Measurements from ENCODE around the gene EFCAB8. TPM values are rescaled to one million over a fixed set of nuclear protein-coding genes. Genes with fewer than 3 reads are reported as not detected.
A peak's percentile ranks its signal among the peaks of the same experiment; 100 is the strongest.
"Not testable (repeated sequence)": the region's sequence is repeated elsewhere in the genome, so short reads cannot be mapped to it uniquely, and the experiment has no call there.

EFCAB8 gene
- polyA plus RNA-seq, 4 donors: 0.01 to 0.38 (median 0.22) TPM; not detected in 1

GRCh38 chr20:32969356-32970114 is 110.8 kb downstream of the EFCAB8 start:
- no peak overlapping the region for H3K4me3 ChIP-seq (ENCODE audit: low read depth in 1 of 3, low read length in 3 of 3)
- DNase-seq: no peak

DNA sequence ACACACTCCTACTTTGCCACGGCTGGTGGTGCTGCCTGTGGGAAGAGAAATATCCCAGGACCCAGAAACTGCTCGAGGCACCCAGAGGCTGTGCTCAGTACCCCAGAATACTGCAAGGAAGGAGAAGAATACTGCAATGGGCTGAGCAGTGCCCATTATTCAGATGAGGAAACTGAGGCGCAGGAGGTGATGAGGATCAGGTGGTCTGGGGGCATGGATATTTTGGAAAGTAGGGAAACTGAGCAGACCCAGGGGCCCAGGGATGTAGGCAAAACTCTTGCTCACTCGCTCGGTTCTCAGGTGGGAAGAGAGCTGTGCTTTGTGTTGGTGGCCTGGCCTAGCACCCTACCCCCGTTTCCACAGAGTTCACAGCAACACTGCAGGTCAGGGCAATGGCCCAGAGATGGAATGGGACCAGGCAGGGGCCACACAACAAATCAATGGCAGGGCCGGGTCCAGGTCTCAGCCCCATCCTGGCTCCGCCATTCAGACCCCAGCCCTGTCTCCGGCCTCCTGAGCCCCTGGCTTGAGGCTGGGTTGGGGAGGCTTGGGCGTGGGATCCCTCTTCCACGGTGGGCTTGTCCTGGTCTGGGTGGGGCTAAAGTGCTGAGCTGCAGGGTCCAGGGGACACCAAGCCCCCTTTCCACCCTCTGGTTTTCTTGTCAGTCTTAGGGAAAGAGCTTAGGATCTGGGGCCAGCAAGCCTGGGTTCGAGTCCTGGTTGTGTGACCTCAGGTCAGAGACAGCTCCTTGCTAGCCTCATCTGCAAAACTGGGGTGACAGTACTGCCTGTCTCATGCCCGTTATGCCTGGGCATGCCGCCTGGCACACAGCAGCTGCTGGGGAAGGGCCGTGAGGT is 111.6 kb downstream of the EFCAB8 start:
- Histone ChIP-seq H3K9me3 (ENCODE audit: control insufficient read depth in 2 of 2, insufficient read depth in 1 of 2, low read depth in 1 of 2, low read length in 1 of 2) (no peaks in the 10 kb centered on the region), H3K4me1 (ENCODE audit: control insufficient read depth in 3 of 3, insufficient read depth in 2 of 3, low read depth in 1 of 3, low read length in 2 of 3) (no peaks in the 10 kb centered on the region), H3K4me3 (ENCODE audit: low read depth in 1 of 3, low read length in 3 of 3) (no peak overlapping the region), H3K27me3 (ENCODE audit: control insufficient read depth in 3 of 3, insufficient read depth in 3 of 3, low read length in 3 of 3) (no peaks in the 10 kb centered on the region), H3K36me3 (ENCODE audit: control insufficient read depth in 3 of 3, insufficient read depth in 2 of 3, low read depth in 1 of 3, low read length in 3 of 3) (no peaks in the 10 kb centered on the region), H3K27ac (ENCODE audit: low read depth in 1 of 3, low read length in 2 of 3) (peak overlapping the region in 2 of 3 donors; percentile 42 to 74)
- 76 to 92% (median 85%) methylated on average over 14 to 15 of the region's 15 CpGs for WGBS, 3 donors
- no peak for FAIRE-seq
- DNase-seq: no peak

More at GRCh38 chr20:32969356-32970114, 110.8 kb downstream of the EFCAB8 start:
- no peaks in the 10 kb centered on the region for H3K4me1 ChIP-seq (ENCODE audit: control insufficient read depth in 3 of 3, insufficient read depth in 2 of 3, low read depth in 1 of 3, low read length in 2 of 3)
- peak overlapping the region in 2 of 3 donors; percentile 18 to 21 for H3K27ac ChIP-seq (ENCODE audit: low read depth in 1 of 3, low read length in 2 of 3)
- no peaks in the 10 kb centered on the region for H3K36me3 ChIP-seq (ENCODE audit: control insufficient read depth in 3 of 3, insufficient read depth in 2 of 3, low read depth in 1 of 3, low read length in 3 of 3)
- H3K27me3 ChIP-seq (ENCODE audit: control insufficient read depth in 3 of 3, insufficient read depth in 3 of 3, low read length in 3 of 3): no peaks in the 10 kb centered on the region
- WGBS, 3 donors: 72 to 88% (median 79%) methylated on average over 13 of the region's 13 CpGs
- H3K9me3 ChIP-seq (ENCODE audit: control insufficient read depth in 2 of 2, insufficient read depth in 1 of 2, low read depth in 1 of 2, low read length in 1 of 2): no peaks in the 10 kb centered on the region
- no peak for FAIRE-seq

- no peaks in the 10 kb centered on the region for H3K9me3 ChIP-seq (ENCODE audit: control insufficient read depth in 2 of 2, insufficient read depth in 1 of 2, low read depth in 1 of 2, low read length in 1 of 2)
- H3K36me3 ChIP-seq (ENCODE audit: control insufficient read depth in 3 of 3, insufficient read depth in 2 of 3, low read depth in 1 of 3, low read length in 3 of 3): no peaks in the 10 kb centered on the region
- H3K4me1 ChIP-seq (ENCODE audit: control insufficient read depth in 3 of 3, insufficient read depth in 2 of 3, low read depth in 1 of 3, low read length in 2 of 3): no peaks in the 10 kb centered on the region
- WGBS, 3 donors: 86 to 96% (median 89%) methylated on average over 2 of the region's 2 CpGs
- peak overlapping the region in 2 of 3 donors; percentile 42 to 74 for H3K27ac ChIP-seq (ENCODE audit: low read depth in 1 of 3, low read length in 2 of 3)
- DNase-seq (no peak), FAIRE-seq (no peak)
- H3K4me3 ChIP-seq (ENCODE audit: low read depth in 1 of 3, low read length in 3 of 3): no peak overlapping the region
- H3K27me3 ChIP-seq (ENCODE audit: control insufficient read depth in 3 of 3, insufficient read depth in 3 of 3, low read length in 3 of 3): no peaks in the 10 kb centered on the region
Observed at GRCh38 chr20:32970973-32971300, 112.2 kb downstream of the EFCAB8 start.

DNA sequence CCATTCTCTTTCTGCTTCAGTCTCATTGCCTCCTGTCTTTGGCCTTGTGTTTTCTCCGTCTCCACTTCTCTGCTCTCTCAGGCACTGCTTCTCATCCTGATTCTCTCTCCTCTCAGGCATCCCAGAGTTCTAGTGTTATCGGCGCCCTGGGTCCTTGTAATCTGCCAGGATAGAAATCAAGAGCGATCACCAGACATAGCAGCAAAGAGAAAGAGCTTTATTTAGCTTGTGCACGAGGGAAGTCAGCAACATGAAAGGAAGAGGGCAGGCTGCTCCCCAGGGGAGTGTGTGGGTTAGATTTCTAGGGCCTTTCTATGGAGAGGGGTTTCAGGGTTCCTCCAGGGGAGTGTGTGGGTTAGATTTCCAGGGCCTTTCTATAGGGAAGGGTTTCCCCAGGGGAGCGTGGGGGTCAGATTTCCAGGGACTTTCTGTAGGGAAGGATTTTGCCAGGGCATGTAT is 113.0 kb downstream of the EFCAB8 start:
- no peaks in the 10 kb centered on the region for H3K36me3 ChIP-seq (ENCODE audit: control insufficient read depth in 3 of 3, insufficient read depth in 2 of 3, low read depth in 1 of 3, low read length in 3 of 3)
- H3K4me1 ChIP-seq (ENCODE audit: control insufficient read depth in 3 of 3, insufficient read depth in 2 of 3, low read depth in 1 of 3, low read length in 2 of 3): no peaks in the 10 kb centered on the region
- no peaks in the 10 kb centered on the region for H3K27me3 ChIP-seq (ENCODE audit: control insufficient read depth in 3 of 3, insufficient read depth in 3 of 3, low read length in 3 of 3)
- no peak overlapping the region for H3K4me3 ChIP-seq (ENCODE audit: low read depth in 1 of 3, low read length in 3 of 3)
- DNase-seq (no peak), FAIRE-seq (no peak)
- peak overlapping the region; percentile 15 to 65 (median 28) for H3K27ac ChIP-seq (ENCODE audit: low read depth in 1 of 3, low read length in 2 of 3)
- H3K9me3 ChIP-seq (ENCODE audit: control insufficient read depth in 2 of 2, insufficient read depth in 1 of 2, low read depth in 1 of 2, low read length in 1 of 2): peaks cover 0 to 2% of the 10 kb centered on the region in 2 donors
- WGBS, 3 donors: 58 to 67% (median 60%) methylated on average over 6 of the region's 6 CpGs

- 53 to 73% (median 70%) methylated on average over 13 of the region's 13 CpGs for WGBS, 3 donors
- DNase-seq: peak in 1 of 2 donors; percentile 76
- Histone ChIP-seq H3K9me3 (ENCODE audit: control insufficient read depth in 2 of 2, insufficient read depth in 1 of 2, low read depth in 1 of 2, low read length in 1 of 2) (peaks cover 0 to 9% of the 10 kb centered on the region in 2 donors), H3K27ac (ENCODE audit: low read depth in 1 of 3, low read length in 2 of 3) (peak overlapping the region in 2 of 3 donors; percentile 28 to 72), H3K4me1 (ENCODE audit: control insufficient read depth in 3 of 3, insufficient read depth in 2 of 3, low read depth in 1 of 3, low read length in 2 of 3) (no peaks in the 10 kb centered on the region), H3K27me3 (ENCODE audit: control insufficient read depth in 3 of 3, insufficient read depth in 3 of 3, low read length in 3 of 3) (no peaks in the 10 kb centered on the region), H3K36me3 (ENCODE audit: control insufficient read depth in 3 of 3, insufficient read depth in 2 of 3, low read depth in 1 of 3, low read length in 3 of 3) (no peaks in the 10 kb centered on the region), H3K4me3 (ENCODE audit: low read depth in 1 of 3, low read length in 3 of 3) (no peak overlapping the region)
- FAIRE-seq: no peak
Observed at GRCh38 chr20:32972181-32973076, 113.7 kb downstream of the EFCAB8 start.

GRCh38 chr20:32973077-32973717 is 114.5 kb downstream of the EFCAB8 start:
- H3K4me3 ChIP-seq (ENCODE audit: low read depth in 1 of 3, low read length in 3 of 3): no peak overlapping the region
- no peaks in the 10 kb centered on the region for H3K36me3 ChIP-seq (ENCODE audit: control insufficient read depth in 3 of 3, insufficient read depth in 2 of 3, low read depth in 1 of 3, low read length in 3 of 3)
- peaks cover 0 to 10% of the 10 kb centered on the region in 2 donors for H3K9me3 ChIP-seq (ENCODE audit: control insufficient read depth in 2 of 2, insufficient read depth in 1 of 2, low read depth in 1 of 2, low read length in 1 of 2)
- peak overlapping the region in 1 of 3 donors; percentile 72 for H3K27ac ChIP-seq (ENCODE audit: low read depth in 1 of 3, low read length in 2 of 3)
- FAIRE-seq (no peak), DNase-seq (no peak)
- 87 to 88% (median 87%) methylated on average over 10 of the region's 10 CpGs for WGBS, 3 donors
- no peaks in the 10 kb centered on the region for H3K27me3 ChIP-seq (ENCODE audit: control insufficient read depth in 3 of 3, insufficient read depth in 3 of 3, low read length in 3 of 3)
- H3K4me1 ChIP-seq (ENCODE audit: control insufficient read depth in 3 of 3, insufficient read depth in 2 of 3, low read depth in 1 of 3, low read length in 2 of 3): no peaks in the 10 kb centered on the region

DNA sequence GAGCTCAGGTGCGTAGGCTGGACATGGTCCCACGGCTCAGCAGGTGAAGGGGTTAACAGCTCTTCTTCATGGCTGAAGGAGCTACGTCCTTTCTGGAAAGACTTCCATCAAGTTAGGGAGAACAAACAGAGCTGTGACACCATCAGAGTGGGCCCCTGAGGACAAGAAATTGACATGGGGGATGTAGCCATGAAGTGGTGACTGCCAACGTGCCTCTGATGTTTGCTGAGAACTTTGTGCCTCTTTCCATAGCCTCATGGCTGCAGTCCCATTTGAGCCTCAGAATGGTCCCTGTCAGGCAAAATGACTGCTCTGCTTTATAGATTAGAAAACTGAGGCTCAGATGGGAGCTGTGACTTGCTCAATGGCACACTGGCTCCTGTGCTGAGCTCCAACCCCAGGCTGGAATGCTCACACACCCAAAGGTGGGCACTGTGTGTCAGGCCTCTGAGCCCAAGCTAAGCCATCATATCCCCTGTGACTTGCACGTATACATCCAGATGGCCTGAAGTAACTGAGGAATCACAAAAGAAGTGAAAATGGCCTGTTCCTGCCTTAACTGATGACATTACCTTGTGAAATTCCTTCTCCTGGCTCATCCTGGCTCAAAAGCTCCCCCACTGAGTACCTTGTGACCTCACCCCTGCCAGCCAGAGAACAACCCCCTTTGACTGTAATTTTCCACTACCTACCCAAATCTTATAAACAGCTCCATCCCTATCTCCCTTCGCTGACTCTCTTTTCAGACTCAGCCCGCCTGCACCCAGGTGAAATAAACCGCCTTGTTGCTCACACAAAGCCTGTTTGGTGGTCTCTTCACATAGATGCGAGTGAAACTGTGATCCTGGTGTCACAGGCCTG is 115.7 kb downstream of the EFCAB8 start:
- FAIRE-seq; H3K36me3 ChIP-seq (ENCODE audit: control insufficient read depth in 3 of 3, insufficient read depth in 2 of 3, low read depth in 1 of 3, low read length in 3 of 3); DNase-seq; H3K4me3 ChIP-seq (ENCODE audit: low read depth in 1 of 3, low read length in 3 of 3); H3K4me1 ChIP-seq (ENCODE audit: control insufficient read depth in 3 of 3, insufficient read depth in 2 of 3, low read depth in 1 of 3, low read length in 2 of 3); H3K27me3 ChIP-seq (ENCODE audit: control insufficient read depth in 3 of 3, insufficient read depth in 3 of 3, low read length in 3 of 3); H3K27ac ChIP-seq (ENCODE audit: low read depth in 1 of 3, low read length in 2 of 3): not testable (repeated sequence)
- H3K9me3 ChIP-seq (ENCODE audit: control insufficient read depth in 2 of 2, insufficient read depth in 1 of 2, low read depth in 1 of 2, low read length in 1 of 2): peaks cover 0 to 10% of the 10 kb centered on the region in 2 donors
- WGBS, 3 donors: 62 to 81% (median 76%) methylated on average over 9 of the region's 9 CpGs
